HCT116 (cell line): ENCODE measurements around the gene IDS. TPM values are rescaled to one million over a fixed set of nuclear protein-coding genes. Genes with fewer than 3 reads are reported as not detected.

Experiments
- ATAC-seq: fragments of 200-7000 bp; cut with Tn5 transposase; 2 replicates; pipeline ENCODE4 v1.9.1; 2020; ENCODE audit warnings: mild to moderate bottlenecking, moderate library complexity
- BruUV-seq: library from RNA; stranded (reverse); fragments of 400-500 nt; replicated peaks from 2 replicates; lab custom pipeline; 2021; lab: Mats Ljungman, UMichigan
- CTCF ChIA-PET: fragments of 300-600 bp; sonication (Branson Sonifier 250); formaldehyde crosslinking; loops from one replicate; lab custom pipeline; 2021; ENCODE audit warnings: antibody characterized with exemption; lab: Charles Lee
- POLR2A ChIA-PET: fragments of 300-600, 350-600 bp; sonication (Branson Sonifier 250); formaldehyde crosslinking; loops from one replicate; lab custom pipeline; 2021; ENCODE audit warnings: antibody characterized with exemption; lab: Charles Lee
- RAD21 ChIA-PET, 2 experiments: fragments of 300-600 bp; sonication (Branson Sonifier 250); formaldehyde crosslinking; loops; one replicate each; lab custom pipeline; 2023; ENCODE audit warnings: low total read pairs in 2 of 2; ENCODE audit not compliant: uncharacterized antibody in 2 of 2, unreplicated experiment in 2 of 2, low non-redundant PET in 1 of 2; lab: Charles Lee
- DNase-seq: peaks from one replicate; pipeline ENCODE4 v3.0.0-alpha.2; 2010; ENCODE audit warnings: low read depth, low spot score
- H2AFZ ChIP-seq: fragments of 200-600 bp; shearing (Covaris generic), sonication (generic); 2 replicates; pipeline ENCODE4 v1.6.1; 2017; ENCODE audit warnings: low read depth, mixed run types, mixed read lengths, antibody characterized with exemption, low read length; ENCODE audit not compliant: poor library complexity, severe bottlenecking
- H3K27ac ChIP-seq: 2 replicates; pipeline ENCODE4 v1.5.1; 2012; ENCODE audit warnings: low read depth, low read length
- H3K27me3 ChIP-seq: fragments of 200-600 bp; sonication (generic); 2 replicates; pipeline ENCODE4 v1.6.1; 2016; ENCODE audit warnings: mixed run types, low read length, mixed read lengths; ENCODE audit not compliant: insufficient read depth
- H3K36me3 ChIP-seq, 2 experiments: fragments of 200-500 bp in 1 of 2; fragments of 200-600 bp in 1 of 2; sonication (Bioruptor generic) in 1 of 2; sonication (generic) in 1 of 2; 2 replicates each; pipeline versions ENCODE4 v1.5.1 to v1.6.1; 2014 to 2016; ENCODE audit warnings: low read length in 2 of 2, inconsistent platforms in 1 of 2, mixed read lengths in 1 of 2, mixed run types in 1 of 2; ENCODE audit not compliant: insufficient read depth in 2 of 2, control insufficient read depth in 1 of 2
- H3K4me1 ChIP-seq, 2 experiments: fragments of 200-600 bp in 1 of 2; sonication (generic) in 1 of 2; 2 replicates each; pipeline versions ENCODE4 v1.5.1 to v1.6.1; 2012 to 2017; ENCODE audit warnings: low read length in 2 of 2, inconsistent platforms in 1 of 2, mild to moderate bottlenecking in 1 of 2, mixed read lengths in 1 of 2, mixed run types in 1 of 2, moderate library complexity in 1 of 2; ENCODE audit not compliant: insufficient read depth in 2 of 2, control insufficient read depth in 1 of 2
- H3K4me2 ChIP-seq: fragments of 200-600 bp; sonication (generic); 2 replicates; pipeline ENCODE4 v1.6.1; 2017; ENCODE audit warnings: mixed run types, low read length, mixed read lengths
- H3K4me3 ChIP-seq, 2 experiments: fragments of 200-600 bp in 1 of 2; sonication (generic) in 1 of 2; replicated peaks in 1 of 2; 2 replicates each; pipeline ENCODE4 v1.5.1; 2011 to 2016; ENCODE audit warnings: low read length in 2 of 2, control low read depth in 1 of 2, low read depth in 1 of 2, mild to moderate bottlenecking in 1 of 2, mixed read lengths in 1 of 2, mixed run types in 1 of 2
- H3K79me2 ChIP-seq: fragments of 200-600 bp; sonication (generic); 2 replicates; pipeline ENCODE4 v1.6.1; 2017; ENCODE audit warnings: mild to moderate bottlenecking, mixed run types, low read length, moderate library complexity, mixed read lengths; ENCODE audit not compliant: insufficient read depth
- H3K9ac ChIP-seq: fragments of 200-600 bp; sonication (generic); 2 replicates; pipeline ENCODE4 v1.6.1; 2016; ENCODE audit warnings: low read length, mixed read lengths
- H3K9me2 ChIP-seq: fragments of 200-600 bp; sonication (generic), shearing (Covaris generic); 2 replicates; pipeline ENCODE4 v1.6.1; 2017; ENCODE audit warnings: mixed run types, mild to moderate bottlenecking, moderate library complexity; ENCODE audit not compliant: insufficient read depth
- H3K9me3 ChIP-seq, 2 experiments: fragments of 200-500 bp in 1 of 2; fragments of 200-600 bp in 1 of 2; sonication (Bioruptor generic) in 1 of 2; sonication (generic) in 1 of 2; 2 replicates each; pipeline ENCODE4 v1.6.1; 2014 to 2017; ENCODE audit warnings: low read length in 2 of 2, mixed read lengths in 2 of 2, inconsistent platforms in 1 of 2, low read depth in 1 of 2, mild to moderate bottlenecking in 1 of 2, mixed run types in 1 of 2, moderate library complexity in 1 of 2; ENCODE audit not compliant: control insufficient read depth in 1 of 2, insufficient read depth in 1 of 2
- H4K20me1 ChIP-seq: fragments of 200-600 bp; sonication (generic), shearing (Covaris generic); 2 replicates; pipeline ENCODE4 v1.6.1; 2017; ENCODE audit warnings: mixed run types, mild to moderate bottlenecking, moderate library complexity; ENCODE audit not compliant: insufficient read depth
- ATF3 ChIP-seq: IDR thresholded peaks from 2 replicates; pipeline ENCODE4 v1.6.1; 2012
- CTCF ChIP-seq, 3 experiments: fragments of 200-600 bp in 1 of 3; sonication (generic) in 1 of 3; IDR thresholded peaks in 2 of 3; conservative IDR thresholded peaks in 1 of 3; 2 replicates each; pipeline ENCODE4 v1.5.1; 2012 to 2017; ENCODE audit warnings: low read depth in 2 of 3, low read length in 2 of 3, antibody characterized with exemption in 1 of 3, borderline replicate concordance in 1 of 3, control low read depth in 1 of 3, mild to moderate bottlenecking in 1 of 3, mixed read lengths in 1 of 3, mixed run types in 1 of 3, moderate library complexity in 1 of 3; ENCODE audit not compliant: insufficient read depth in 1 of 3
- EGR1 ChIP-seq: IDR thresholded peaks from 2 replicates; pipeline ENCODE4 v1.6.1; 2012; ENCODE audit warnings: low read depth
- ELF1 ChIP-seq: IDR thresholded peaks from 2 replicates; pipeline ENCODE4 v1.6.1; 2012; ENCODE audit warnings: low read depth, borderline replicate concordance
- EZH2 ChIP-seq: fragments of 200-600 bp; sonication (generic); IDR thresholded peaks from 2 replicates; pipeline ENCODE4 v1.6.1; 2017; ENCODE audit warnings: antibody characterized with exemption, mixed run types
- JUND ChIP-seq: IDR thresholded peaks from 2 replicates; pipeline ENCODE4 v1.6.1; 2012
- RAD21 ChIP-seq: IDR thresholded peaks from 2 replicates; pipeline ENCODE4 v1.6.1; 2012; ENCODE audit warnings: low read depth, mild to moderate bottlenecking
- REST ChIP-seq: IDR thresholded peaks from 2 replicates; pipeline ENCODE4 v1.6.1; 2012; ENCODE audit warnings: low read depth
- SIN3A ChIP-seq: IDR thresholded peaks from 2 replicates; pipeline ENCODE4 v1.6.1; 2012; ENCODE audit warnings: low read depth
- SP1 ChIP-seq: IDR thresholded peaks from 2 replicates; pipeline ENCODE4 v1.6.1; 2012; ENCODE audit warnings: low read depth
- SRF ChIP-seq: IDR thresholded peaks from 2 replicates; pipeline ENCODE4 v1.6.1; 2012; ENCODE audit warnings: low read depth
- YY1 ChIP-seq: IDR thresholded peaks from 2 replicates; pipeline ENCODE4 v1.6.1; 2011; ENCODE audit warnings: low read length, low read depth, moderate library complexity, mild to moderate bottlenecking; ENCODE audit not compliant: insufficient replicate concordance; ENCODE audit errors: extremely low read depth
- intact Hi-C: fragments of 100-400 bp; cut with micrococcal nuclease; formaldehyde crosslinking; loops from 2 replicates; pipeline ENCODE4 v1.10.0; 2022
- total RNA-seq: library from RNA; stranded (reverse); gene quantifications from one replicate; pipeline ENCODE4 v1.2.1, GENCODE V29; 2021; ENCODE audit not compliant: unreplicated experiment

IDS gene
- total RNA-seq, 1 experiment from 2014 or later = 42.0 TPM

GRCh38 chrX:149467461-149467860 lies 37.6 kb downstream of the IDS start:
- no peaks in the 10 kb centered on the region for H4K20me1 ChIP-seq
- ChIA-PET RAD21 (no interaction called here), POLR2A (no interaction called here), CTCF (no interaction called here)
- DNase-seq (no peak), ATAC-seq (no peak)
- H3K9ac ChIP-seq = no peak overlapping the region
- BruUV-seq = no TSS peak
- H3K4me2 ChIP-seq = no peak overlapping the region
- no peak for TF ChIP-seq REST
- no peak for TF ChIP-seq YY1
- no peaks in the 10 kb centered on the region for H3K9me2 ChIP-seq
- no peaks in the 10 kb centered on the region for H3K79me2 ChIP-seq
- no peaks in the 10 kb centered on the region for H3K9me3 ChIP-seq
- intact Hi-C loops = no loop called here
- H2AFZ ChIP-seq = no peak overlapping the region
- H3K36me3 ChIP-seq = no peaks in the 10 kb centered on the region
- H3K4me1 ChIP-seq = no peaks in the 10 kb centered on the region
- no peak overlapping the region for H3K4me3 ChIP-seq
- H3K27me3 ChIP-seq = no peaks in the 10 kb centered on the region
- H3K27ac ChIP-seq = no peak overlapping the region

- H3K36me3 ChIP-seq = no peaks in the 10 kb centered on the region
- H3K9me3 ChIP-seq = no peaks in the 10 kb centered on the region
- no peaks in the 10 kb centered on the region for H4K20me1 ChIP-seq
- BruUV-seq = no TSS peak
- H3K4me2 ChIP-seq = no peak overlapping the region
- ChIA-PET POLR2A (no interaction called here), CTCF (no interaction called here), RAD21 (no interaction called here)
- H3K9ac ChIP-seq = no peak overlapping the region
- H3K4me1 ChIP-seq = no peaks in the 10 kb centered on the region
- H2AFZ ChIP-seq = no peak overlapping the region
- H3K27me3 ChIP-seq = 0 out of 2 replicates have a peak, but pooled peaks cover 8% of the 10 kb centered on the region
- ATAC-seq (no peak), DNase-seq (no peak)
- H3K9me2 ChIP-seq = no peaks in the 10 kb centered on the region
- H3K4me3 ChIP-seq = no peak overlapping the region
- no peaks in the 10 kb centered on the region for H3K79me2 ChIP-seq
- intact Hi-C loops = no loop called here
- no peak overlapping the region for H3K27ac ChIP-seq
- no peak for TF ChIP-seq SP1
- no peak for TF ChIP-seq YY1
- no peak for TF ChIP-seq CTCF (IDR thresholded peaks at IDR 0.05 in 2 of 3, conservative IDR thresholded peaks at IDR 0.05 in 1 of 3; ENCODE audit: borderline replicate concordance in 1 of 3, insufficient read depth in 1 of 3, low read depth in 2 of 3, low read length in 2 of 3)
- TF ChIP-seq SRF = no peak
- TF ChIP-seq RAD21 = no peak
- no peak for TF ChIP-seq SIN3A
- TF ChIP-seq EZH2 = no peak
- TF ChIP-seq ELF1 = no peak
- TF ChIP-seq JUND = no peak
- no peak for TF ChIP-seq ATF3
- no peak for TF ChIP-seq EGR1
Measured at GRCh38 chrX:149462849-149463248, 42.3 kb downstream of the IDS start.
